CD14-positive monocyte (primary cell): ENCODE measurements around the gene METTL2B. TPM values are rescaled to one million over a fixed set of nuclear protein-coding genes. Genes with fewer than 3 reads are reported as not detected.

Experiments
- DNase-seq, 3 donors: peaks; one replicate each; pipeline ENCODE4 v3.0.0-alpha.2; 2011 to 2022
- H2AFZ ChIP-seq: 2 replicates; pipeline ENCODE4 v1.6.0; 2012; ENCODE audit warnings: mild to moderate bottlenecking, low read depth, low read length, inconsistent platforms; ENCODE audit not compliant: insufficient read depth, poor library complexity, severe bottlenecking
- H3K27ac ChIP-seq, 2 donors: 1 replicate in 1 of 2; 2 replicates in 1 of 2; pipeline ENCODE4 v1.5.1; 2012 to 2013; ENCODE audit warnings: low read length in 2 of 2, control low read depth in 1 of 2, inconsistent platforms in 1 of 2, low read depth in 1 of 2, mild to moderate bottlenecking in 1 of 2
- H3K27me3 ChIP-seq, 2 donors: one replicate each; pipeline versions ENCODE4 v1.6.0 to v1.6.1; 2011 to 2013; ENCODE audit warnings: low read length in 2 of 2; ENCODE audit not compliant: control insufficient read depth in 2 of 2, insufficient read depth in 2 of 2
- H3K36me3 ChIP-seq, 2 donors: replicated peaks in 1 of 2; 1 replicate in 1 of 2; 2 replicates in 1 of 2; pipeline versions ENCODE4 v1.5.1 to v1.6.1; 2012 to 2013; ENCODE audit warnings: low read length in 2 of 2, control low read depth in 1 of 2, inconsistent platforms in 1 of 2, mild to moderate bottlenecking in 1 of 2; ENCODE audit not compliant: insufficient read depth in 2 of 2, control insufficient read depth in 1 of 2
- H3K4me1 ChIP-seq, 2 donors: 1 replicate in 1 of 2; 2 replicates in 1 of 2; pipeline versions ENCODE4 v1.5.1 to v1.6.1; 2012 to 2013; ENCODE audit warnings: low read length in 2 of 2, control low read depth in 1 of 2, inconsistent platforms in 1 of 2, mild to moderate bottlenecking in 1 of 2, moderate library complexity in 1 of 2; ENCODE audit not compliant: insufficient read depth in 2 of 2, control insufficient read depth in 1 of 2
- H3K4me2 ChIP-seq: replicated peaks from 2 replicates; pipeline ENCODE3; 2012; ENCODE audit warnings: low read length, moderate library complexity, mild to moderate bottlenecking; ENCODE audit not compliant: poor library complexity, severe bottlenecking; ENCODE audit errors: extremely low read depth
- H3K4me3 ChIP-seq, 3 experiments: fragments of 200-600 bp in 1 of 3; sonication (generic) in 1 of 3; replicated peaks in 1 of 3; 1 replicate in 2 of 3; 2 replicates in 1 of 3; pipeline ENCODE4 v1.5.1; 2011 to 2013; ENCODE audit warnings: low read length in 3 of 3, mild to moderate bottlenecking in 3 of 3, control low read depth in 2 of 3, low read depth in 2 of 3, inconsistent platforms in 1 of 3, moderate library complexity in 1 of 3
- H3K79me2 ChIP-seq: 2 replicates; pipeline ENCODE4 v1.6.0; 2012; ENCODE audit warnings: mild to moderate bottlenecking, control low read depth, inconsistent platforms, low read length, moderate library complexity; ENCODE audit not compliant: insufficient read depth
- H3K9ac ChIP-seq: 2 replicates; pipeline ENCODE4 v1.6.0; 2017; ENCODE audit warnings: low read length, mild to moderate bottlenecking; ENCODE audit not compliant: insufficient read depth, poor library complexity, severe bottlenecking
- H3K9me3 ChIP-seq, 2 donors: replicated peaks in 1 of 2; 1 replicate in 1 of 2; 2 replicates in 1 of 2; pipeline versions ENCODE4 v1.5.1 to v1.6.1; 2012 to 2013; ENCODE audit warnings: low read length in 2 of 2, control low read depth in 1 of 2; ENCODE audit not compliant: control insufficient read depth in 1 of 2, insufficient read depth in 1 of 2
- H4K20me1 ChIP-seq: 2 replicates; pipeline ENCODE4 v1.6.0; 2012; ENCODE audit warnings: mild to moderate bottlenecking, low read length, control low read depth, moderate library complexity; ENCODE audit not compliant: insufficient read depth
- H3K27ac Mint-ChIP-seq, 7 donors: one replicate each; pipeline ENCODE4 v1.8.0; 2020; ENCODE audit warnings: mild to moderate bottlenecking in 7 of 7, mixed read lengths in 7 of 7, moderate library complexity in 6 of 7, inconsistent platforms in 2 of 7
- H3K27me3 Mint-ChIP-seq, 3 donors: one replicate each; pipeline ENCODE4 v1.8.0; 2021 to 2022; ENCODE audit warnings: low read depth in 3 of 3, mild to moderate bottlenecking in 3 of 3, mixed read lengths in 3 of 3, moderate library complexity in 3 of 3, inconsistent platforms in 1 of 3
- H3K36me3 Mint-ChIP-seq, 2 donors: one replicate each; pipeline ENCODE4 v1.8.0; 2020; ENCODE audit warnings: mixed read lengths in 2 of 2, inconsistent platforms in 1 of 2, mild to moderate bottlenecking in 1 of 2
- H3K4me1 Mint-ChIP-seq: one replicate; pipeline ENCODE4 v1.8.0; 2020; ENCODE audit warnings: mild to moderate bottlenecking, mixed read lengths
- H3K4me3 Mint-ChIP-seq, 2 donors: one replicate each; pipeline ENCODE4 v1.8.0; 2020; ENCODE audit warnings: mild to moderate bottlenecking in 2 of 2, mixed read lengths in 2 of 2, moderate library complexity in 1 of 2
- H3K9me3 Mint-ChIP-seq, 7 donors: one replicate each; pipeline ENCODE4 v1.8.0; 2020 to 2022; ENCODE audit warnings: mixed read lengths in 7 of 7, mild to moderate bottlenecking in 6 of 7, moderate library complexity in 6 of 7, inconsistent platforms in 2 of 7
- WGBS: methylation state at CpG from one replicate; pipeline ENCODE4 v1.1.5; 2013; ENCODE audit warnings: missing lambda C conversion rate; ENCODE audit not compliant: insufficient coverage; 5-methylcytosine and 5-hydroxymethylcytosine counted together
- intact Hi-C, 2 donors: fragments of 100-400 bp; cut with micrococcal nuclease; formaldehyde crosslinking; loops; one replicate each; pipeline versions ENCODE4 v1.15.0 to v1.15.1; 2023
- polyA plus RNA-seq, 3 donors: library from polyadenylated mRNA; depleted of rRNA in 1 of 3; unstranded in 2 of 3; stranded (reverse) in 1 of 3; fragments of 300-500 nt in 2 of 3; fragments of >200 nt in 1 of 3; fragmentation: Illumina TruSeq in 2 of 3; gene quantifications; 1 replicate in 2 of 3; 2 replicates in 1 of 3; pipeline ENCODE4 v1.2.3, GENCODE V29; 2012 to 2021
- TF ChIP-seq, protein P1 (sequence below): fragments of 200-600 bp; IDR thresholded peaks from one replicate; pipeline ENCODE4 v1.8.0; 2022; ENCODE audit warnings: antibody characterized with exemption, mild to moderate bottlenecking

METTL2B gene
- polyA plus RNA-seq, 3 donors, result 7.5 to 11.1 (median 10.1) TPM

DNA sequence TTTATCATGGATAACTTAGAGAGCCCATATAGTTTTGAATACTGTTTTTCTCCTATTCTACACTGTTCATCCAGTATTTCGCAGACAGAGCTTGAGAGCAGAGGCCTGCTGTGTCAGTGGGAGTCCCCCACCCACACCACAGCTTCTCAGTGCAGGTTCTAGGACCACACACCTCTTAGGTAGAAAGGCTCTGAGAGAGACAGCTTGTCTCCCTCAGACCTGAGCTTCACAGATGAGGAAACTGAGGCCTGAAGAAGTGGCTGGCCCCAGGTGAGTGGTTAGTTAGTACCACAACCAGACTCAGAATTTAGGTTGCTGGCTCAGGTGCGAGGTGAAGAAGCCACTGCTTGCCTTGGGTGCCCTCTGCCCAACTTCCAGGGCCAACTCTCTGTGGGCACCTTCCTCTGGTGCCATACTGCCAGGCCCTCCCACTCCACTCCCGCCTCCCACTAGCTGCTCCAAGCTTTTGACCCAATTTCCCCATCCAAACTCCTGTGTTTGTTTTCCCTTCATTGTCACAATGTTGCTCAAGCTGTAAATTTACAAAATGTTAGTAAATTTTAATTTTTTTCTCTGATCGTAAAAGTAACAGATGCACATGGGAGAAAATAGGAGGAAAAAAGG is 28.5 kb upstream of the METTL2B start:
- no peak for DNase-seq
- Histone ChIP-seq H3K4me2 (no peak overlapping the region), H3K27me3 (no peaks in the 10 kb centered on the region), H3K4me1 (peaks cover 20 to 27% of the 10 kb centered on the region in 2 donors), H3K4me3 (no peak overlapping the region), H3K79me2 (no peaks in the 10 kb centered on the region), H4K20me1 (no peaks in the 10 kb centered on the region), H3K36me3 (no peaks in the 10 kb centered on the region), H3K9ac (no peak overlapping the region), H3K27ac (no peak overlapping the region), H2AFZ (no peak overlapping the region), H3K9me3 (no peaks in the 10 kb centered on the region)
- WGBS, result no CpG with 5 or more reads among the region's 4 CpGs
- no peak overlapping the region for H3K4me3 Mint-ChIP-seq
- TF ChIP-seq, protein P1, sequence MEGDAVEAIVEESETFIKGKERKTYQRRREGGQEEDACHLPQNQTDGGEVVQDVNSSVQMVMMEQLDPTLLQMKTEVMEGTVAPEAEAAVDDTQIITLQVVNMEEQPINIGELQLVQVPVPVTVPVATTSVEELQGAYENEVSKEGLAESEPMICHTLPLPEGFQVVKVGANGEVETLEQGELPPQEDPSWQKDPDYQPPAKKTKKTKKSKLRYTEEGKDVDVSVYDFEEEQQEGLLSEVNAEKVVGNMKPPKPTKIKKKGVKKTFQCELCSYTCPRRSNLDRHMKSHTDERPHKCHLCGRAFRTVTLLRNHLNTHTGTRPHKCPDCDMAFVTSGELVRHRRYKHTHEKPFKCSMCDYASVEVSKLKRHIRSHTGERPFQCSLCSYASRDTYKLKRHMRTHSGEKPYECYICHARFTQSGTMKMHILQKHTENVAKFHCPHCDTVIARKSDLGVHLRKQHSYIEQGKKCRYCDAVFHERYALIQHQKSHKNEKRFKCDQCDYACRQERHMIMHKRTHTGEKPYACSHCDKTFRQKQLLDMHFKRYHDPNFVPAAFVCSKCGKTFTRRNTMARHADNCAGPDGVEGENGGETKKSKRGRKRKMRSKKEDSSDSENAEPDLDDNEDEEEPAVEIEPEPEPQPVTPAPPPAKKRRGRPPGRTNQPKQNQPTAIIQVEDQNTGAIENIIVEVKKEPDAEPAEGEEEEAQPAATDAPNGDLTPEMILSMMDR, result no peak
- intact Hi-C loops, result no loop called here
- H3K27ac Mint-ChIP-seq, result no peak overlapping the region
- no peaks in the 10 kb centered on the region for H3K9me3 Mint-ChIP-seq
- H3K27me3 Mint-ChIP-seq, result peaks cover 0 to 3% (median 2%) of the 10 kb centered on the region in 3 donors
- peaks cover 38% of the 10 kb centered on the region for H3K4me1 Mint-ChIP-seq
- no peaks in the 10 kb centered on the region for H3K36me3 Mint-ChIP-seq

DNA sequence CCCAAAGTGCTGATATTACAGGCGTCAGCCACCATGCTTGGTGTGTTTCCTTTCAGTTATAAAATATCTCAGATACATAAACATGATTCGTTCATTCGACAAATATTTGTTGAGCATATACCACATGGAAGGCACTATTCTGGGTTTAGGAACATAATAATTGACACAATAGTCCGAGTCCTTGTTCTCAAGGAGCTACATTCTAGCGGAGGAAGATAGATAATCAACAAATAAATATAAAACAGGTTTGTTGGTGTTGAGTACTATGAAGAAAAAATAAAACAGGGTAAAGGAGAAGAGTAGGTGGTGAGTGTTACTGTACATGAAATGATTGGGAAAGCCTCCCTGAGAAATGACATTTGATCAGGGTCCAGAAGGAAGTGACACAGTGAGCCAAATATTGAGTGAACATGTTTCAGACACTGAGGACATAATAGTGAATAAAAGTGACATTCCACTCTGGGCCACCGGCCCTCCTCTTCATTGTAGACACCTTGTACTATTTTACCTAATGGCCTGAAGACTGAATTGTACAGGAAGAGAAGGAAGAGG is 27.7 kb upstream of the METTL2B start:
- no peaks in the 10 kb centered on the region for H4K20me1 ChIP-seq
- no peak overlapping the region for H3K4me3 Mint-ChIP-seq
- H3K36me3 ChIP-seq, result no peaks in the 10 kb centered on the region
- intact Hi-C loops, result no loop called here
- H2AFZ ChIP-seq, result no peak overlapping the region
- H3K9me3 Mint-ChIP-seq, result no peaks in the 10 kb centered on the region
- TF ChIP-seq, protein P1, result no peak
- H3K27me3 Mint-ChIP-seq, result peaks cover 0 to 1% (median 0%) of the 10 kb centered on the region in 3 donors
- H3K36me3 Mint-ChIP-seq, result no peaks in the 10 kb centered on the region
- no peak overlapping the region for H3K4me2 ChIP-seq
- peaks cover 16 to 21% of the 10 kb centered on the region in 2 donors for H3K4me1 ChIP-seq
- no peaks in the 10 kb centered on the region for H3K9me3 ChIP-seq
- no peaks in the 10 kb centered on the region for H3K79me2 ChIP-seq
- H3K27ac Mint-ChIP-seq, result peak overlapping the region in 2 of 7 donors; percentile 6 to 23
- peak overlapping the region in 1 of 2 donors; percentile 12 for H3K27ac ChIP-seq
- peaks cover 32% of the 10 kb centered on the region for H3K4me1 Mint-ChIP-seq
- WGBS, result no CpG with 5 or more reads among the region's 6 CpGs
- no peak overlapping the region for H3K9ac ChIP-seq
- DNase-seq, result no peak
- no peaks in the 10 kb centered on the region for H3K27me3 ChIP-seq
- H3K4me3 ChIP-seq, result no peak overlapping the region
